ENCODE data around the gene CACNB2. TPM values are rescaled to one million over a fixed set of nuclear protein-coding genes. Genes with fewer than 3 reads are reported as not detected.

Gene CACNB2
- total and polyA plus RNA-seq, 2 of the 13 experiments (the other 11 are each of a cell fraction or from before 2014, with no cell fraction given) = not detected

DNA sequence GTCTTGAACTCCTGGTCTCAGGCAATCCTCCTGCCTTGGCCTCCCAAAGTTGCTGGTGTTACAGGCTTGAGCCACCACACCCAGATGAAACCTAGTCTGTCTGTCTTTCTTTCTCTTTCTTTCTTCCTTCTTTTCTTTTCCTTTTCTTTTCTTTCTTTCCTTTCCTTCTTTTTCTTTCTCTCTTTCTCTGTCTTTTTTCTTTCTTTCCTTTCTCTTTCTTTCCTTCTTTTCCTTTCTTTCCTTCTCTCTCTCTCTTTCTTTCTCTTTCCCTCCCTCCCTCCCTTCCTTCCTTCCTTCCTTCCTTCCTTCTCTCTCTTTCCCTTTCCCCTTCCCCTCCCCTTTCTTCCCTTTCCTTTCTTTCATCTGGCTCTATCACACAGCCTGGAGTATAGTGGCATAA, 185.2 kb downstream of the CACNB2 start (continued):
- TF ChIP-seq, protein P1, sequence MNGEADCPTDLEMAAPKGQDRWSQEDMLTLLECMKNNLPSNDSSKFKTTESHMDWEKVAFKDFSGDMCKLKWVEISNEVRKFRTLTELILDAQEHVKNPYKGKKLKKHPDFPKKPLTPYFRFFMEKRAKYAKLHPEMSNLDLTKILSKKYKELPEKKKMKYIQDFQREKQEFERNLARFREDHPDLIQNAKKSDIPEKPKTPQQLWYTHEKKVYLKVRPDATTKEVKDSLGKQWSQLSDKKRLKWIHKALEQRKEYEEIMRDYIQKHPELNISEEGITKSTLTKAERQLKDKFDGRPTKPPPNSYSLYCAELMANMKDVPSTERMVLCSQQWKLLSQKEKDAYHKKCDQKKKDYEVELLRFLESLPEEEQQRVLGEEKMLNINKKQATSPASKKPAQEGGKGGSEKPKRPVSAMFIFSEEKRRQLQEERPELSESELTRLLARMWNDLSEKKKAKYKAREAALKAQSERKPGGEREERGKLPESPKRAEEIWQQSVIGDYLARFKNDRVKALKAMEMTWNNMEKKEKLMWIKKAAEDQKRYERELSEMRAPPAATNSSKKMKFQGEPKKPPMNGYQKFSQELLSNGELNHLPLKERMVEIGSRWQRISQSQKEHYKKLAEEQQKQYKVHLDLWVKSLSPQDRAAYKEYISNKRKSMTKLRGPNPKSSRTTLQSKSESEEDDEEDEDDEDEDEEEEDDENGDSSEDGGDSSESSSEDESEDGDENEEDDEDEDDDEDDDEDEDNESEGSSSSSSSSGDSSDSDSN (CRISPR knock-in tag; IDR thresholded peaks at IDR 0.05) = no peak
- TF ChIP-seq, protein P2, sequence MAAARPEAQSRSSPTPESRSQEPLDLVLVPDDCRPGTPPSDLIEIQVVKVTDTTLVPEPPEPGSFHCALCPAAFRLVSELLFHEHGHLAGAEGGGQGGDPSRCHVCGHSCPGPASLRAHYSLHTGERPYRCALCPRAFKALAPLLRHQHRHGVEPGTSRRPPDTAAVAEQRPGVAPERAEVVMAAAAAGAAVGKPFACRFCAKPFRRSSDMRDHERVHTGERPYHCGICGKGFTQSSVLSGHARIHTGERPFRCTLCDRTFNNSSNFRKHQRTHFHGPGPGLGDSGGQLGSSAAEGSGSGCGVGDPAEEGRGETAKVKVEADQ (CRISPR knock-in tag; IDR thresholded peaks at IDR 0.05; ENCODE audit: borderline replicate concordance) = no peak

DNA sequence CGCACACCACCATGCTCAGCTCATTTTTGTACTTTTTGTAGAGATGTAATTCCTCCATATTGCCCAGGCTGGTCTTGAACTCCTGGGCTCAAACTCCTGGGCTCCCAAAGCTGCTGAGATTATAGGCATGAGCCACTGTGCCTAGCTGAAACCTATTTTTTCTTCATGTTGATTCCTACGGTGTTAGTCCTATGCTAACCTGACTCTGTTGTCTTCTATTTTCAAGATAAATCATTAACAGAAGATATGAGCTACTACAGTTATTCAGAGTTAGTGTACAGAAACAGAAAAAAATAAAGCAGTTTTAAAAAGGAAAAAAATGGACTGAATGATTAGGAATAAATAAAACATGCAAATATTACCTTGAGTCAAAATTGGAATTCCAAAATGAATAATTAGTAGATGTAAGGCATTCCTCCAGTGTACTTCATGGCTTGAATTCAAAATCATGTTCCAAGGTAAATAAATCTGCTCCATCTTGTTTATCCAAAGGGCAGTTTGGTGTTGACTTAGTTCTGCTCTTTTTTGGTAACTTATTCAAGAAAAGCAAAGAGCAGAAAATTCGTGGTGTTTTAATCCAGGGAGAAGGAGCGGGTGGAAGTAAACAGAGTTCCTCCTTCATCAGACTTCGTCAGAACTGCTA, 185.8 kb downstream of the CACNB2 start:
- ChIA-PET POLR2A (no interaction called here), CTCF (ENCODE audit: low intra/inter-chr PET ratio, low total read pairs) (no interaction called here)
- H3K4me1 ChIP-seq (ENCODE audit: insufficient read depth, low read length) = no peaks in the 10 kb centered on the region
- no peak overlapping the region for H3K27ac ChIP-seq (ENCODE audit: extremely low read length, insufficient read depth, low read length)
- H3K9ac ChIP-seq (ENCODE audit: insufficient read depth, low read depth, low read length) = no peak overlapping the region
- H3K4me2 ChIP-seq (ENCODE audit: low read depth, low read length) = no peak overlapping the region
- BruUV-seq (replicated peaks) = no TSS peak
- H2AFZ ChIP-seq (ENCODE audit: low read length) = no peak overlapping the region
- DNase-seq (ENCODE audit: low spot score) = no peak
- ATAC-seq = no peak
- no peak for FAIRE-seq
- no peaks in the 10 kb centered on the region for H3K9me3 ChIP-seq (ENCODE audit: low read length)
- WGBS (ENCODE audit: low lambda C conversion rate) = 15% methylated on average over 5 of the region's 5 CpGs
- no peaks in the 10 kb centered on the region for H3K36me3 ChIP-seq (replicated peaks in 1 of 2; ENCODE audit: control insufficient read depth in 1 of 2, insufficient read depth in 2 of 2, low read length in 2 of 2)
- H3K27me3 ChIP-seq (ENCODE audit: control insufficient read depth in 1 of 2, insufficient read depth in 2 of 2, low read length in 2 of 2) = no peaks in the 10 kb centered on the region
- intact Hi-C loops (cut with micrococcal nuclease; ENCODE audit: unreplicated experiment) = no loop called here
- H3K4me3 ChIP-seq (replicated peaks in 1 of 3; ENCODE audit: insufficient read depth in 1 of 3, low read depth in 2 of 3, low read length in 3 of 3) = no peak overlapping the region
- no peaks in the 10 kb centered on the region for H4K20me1 ChIP-seq (ENCODE audit: insufficient read depth, low read length)
- no peaks in the 10 kb centered on the region for H3K79me2 ChIP-seq (ENCODE audit: insufficient read depth, low read length)
- in situ Hi-C loops (cut with HindIII; ENCODE audit: extremely low pct_ligation_motif_present, low pct_unique_long_range_greater_than_20kb) = no loop called here
- TF ChIP-seq RFX3 (CRISPR knock-in tag; IDR thresholded peaks at IDR 0.05) (no peak), ZFAT (CRISPR knock-in tag; conservative IDR thresholded peaks at IDR 0.05) (no peak), ZSCAN22 (CRISPR knock-in tag; IDR thresholded peaks at IDR 0.05) (no peak), ATF7-NPFF (CRISPR knock-in tag; IDR thresholded peaks at IDR 0.05; ENCODE audit: low read depth) (no peak), SP5 (CRISPR knock-in tag; IDR thresholded peaks at IDR 0.05; ENCODE audit: borderline replicate concordance, low read depth) (no peak), HOXD1 (CRISPR knock-in tag; IDR thresholded peaks at IDR 0.05) (no peak), HMG20B (CRISPR knock-in tag; conservative IDR thresholded peaks at IDR 0.05) (no peak), YEATS4 (CRISPR knock-in tag; IDR thresholded peaks at IDR 0.05; ENCODE audit: borderline replicate concordance) (no peak), ELF1 (CRISPR knock-in tag; IDR thresholded peaks at IDR 0.05) (no peak), MZF1 (CRISPR knock-in tag; IDR thresholded peaks at IDR 0.05; ENCODE audit: borderline replicate concordance) (no peak), THAP11 (CRISPR knock-in tag; IDR thresholded peaks at IDR 0.05) (no peak)
- TF ChIP-seq, protein P3, sequence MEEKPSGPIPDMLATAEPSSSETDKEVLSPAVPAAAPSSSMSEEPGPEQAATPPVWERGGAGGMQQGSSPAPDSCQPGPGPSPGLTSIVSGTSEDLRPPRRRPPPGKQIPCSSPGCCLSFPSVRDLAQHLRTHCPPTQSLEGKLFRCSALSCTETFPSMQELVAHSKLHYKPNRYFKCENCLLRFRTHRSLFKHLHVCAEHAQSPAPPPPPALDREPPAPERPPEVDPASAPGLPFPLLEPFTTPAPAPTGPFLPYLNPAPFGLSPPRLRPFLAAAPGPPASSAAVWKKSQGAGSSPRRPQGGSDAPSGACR (CRISPR knock-in tag; IDR thresholded peaks at IDR 0.05) = no peak
- TF ChIP-seq, protein P4, sequence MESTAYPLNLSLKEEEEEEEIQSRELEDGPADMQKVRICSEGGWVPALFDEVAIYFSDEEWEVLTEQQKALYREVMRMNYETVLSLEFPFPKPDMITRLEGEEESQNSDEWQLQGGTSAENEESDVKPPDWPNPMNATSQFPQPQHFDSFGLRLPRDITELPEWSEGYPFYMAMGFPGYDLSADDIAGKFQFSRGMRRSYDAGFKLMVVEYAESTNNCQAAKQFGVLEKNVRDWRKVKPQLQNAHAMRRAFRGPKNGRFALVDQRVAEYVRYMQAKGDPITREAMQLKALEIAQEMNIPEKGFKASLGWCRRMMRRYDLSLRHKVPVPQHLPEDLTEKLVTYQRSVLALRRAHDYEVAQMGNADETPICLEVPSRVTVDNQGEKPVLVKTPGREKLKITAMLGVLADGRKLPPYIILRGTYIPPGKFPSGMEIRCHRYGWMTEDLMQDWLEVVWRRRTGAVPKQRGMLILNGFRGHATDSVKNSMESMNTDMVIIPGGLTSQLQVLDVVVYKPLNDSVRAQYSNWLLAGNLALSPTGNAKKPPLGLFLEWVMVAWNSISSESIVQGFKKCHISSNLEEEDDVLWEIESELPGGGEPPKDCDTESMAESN (CRISPR knock-in tag; conservative IDR thresholded peaks at IDR 0.05) = no peak
- TF ChIP-seq, protein P5, sequence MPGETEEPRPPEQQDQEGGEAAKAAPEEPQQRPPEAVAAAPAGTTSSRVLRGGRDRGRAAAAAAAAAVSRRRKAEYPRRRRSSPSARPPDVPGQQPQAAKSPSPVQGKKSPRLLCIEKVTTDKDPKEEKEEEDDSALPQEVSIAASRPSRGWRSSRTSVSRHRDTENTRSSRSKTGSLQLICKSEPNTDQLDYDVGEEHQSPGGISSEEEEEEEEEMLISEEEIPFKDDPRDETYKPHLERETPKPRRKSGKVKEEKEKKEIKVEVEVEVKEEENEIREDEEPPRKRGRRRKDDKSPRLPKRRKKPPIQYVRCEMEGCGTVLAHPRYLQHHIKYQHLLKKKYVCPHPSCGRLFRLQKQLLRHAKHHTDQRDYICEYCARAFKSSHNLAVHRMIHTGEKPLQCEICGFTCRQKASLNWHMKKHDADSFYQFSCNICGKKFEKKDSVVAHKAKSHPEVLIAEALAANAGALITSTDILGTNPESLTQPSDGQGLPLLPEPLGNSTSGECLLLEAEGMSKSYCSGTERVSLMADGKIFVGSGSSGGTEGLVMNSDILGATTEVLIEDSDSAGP (CRISPR knock-in tag; IDR thresholded peaks at IDR 0.05; ENCODE audit: borderline replicate concordance) = no peak
